GM18505 (cell line): ENCODE measurements around the gene CDSN.

Experiments
- ATAC-seq: cut with Tn5 transposase; IDR thresholded peaks from one replicate; pipeline ENCODE4 v1.9.1; 2021; ENCODE audit not compliant: unreplicated experiment
- POLR2A ChIP-seq: IDR thresholded peaks from 4 replicates; pipeline ENCODE4 v1.6.1; 2011; ENCODE audit warnings: borderline replicate concordance; ENCODE audit not compliant: insufficient read depth, insufficient read length; ENCODE audit errors: extremely low read depth

CDSN gene

DNA sequence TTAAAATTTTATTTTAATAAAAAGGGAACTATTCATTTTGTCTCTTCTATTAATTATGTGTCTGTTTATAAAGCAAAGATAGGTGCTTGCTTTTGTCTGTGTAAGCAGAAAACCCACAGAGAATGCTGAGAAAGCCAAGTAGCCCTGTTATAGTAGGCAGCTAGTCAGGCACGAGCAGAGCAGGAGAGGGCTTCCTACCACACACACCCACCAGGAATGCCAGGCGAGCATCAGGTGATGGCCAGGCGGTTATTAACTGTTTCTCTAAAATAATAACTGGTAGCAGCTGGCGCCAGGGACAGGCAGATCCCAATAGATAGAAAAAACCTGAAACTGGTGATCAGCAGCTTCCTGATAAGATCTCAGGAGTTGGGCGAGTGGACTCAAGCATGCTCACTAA lies 23.6 kb downstream of the CDSN start:
- no peak for ATAC-seq
- TF ChIP-seq POLR2A, result no peak

DNA sequence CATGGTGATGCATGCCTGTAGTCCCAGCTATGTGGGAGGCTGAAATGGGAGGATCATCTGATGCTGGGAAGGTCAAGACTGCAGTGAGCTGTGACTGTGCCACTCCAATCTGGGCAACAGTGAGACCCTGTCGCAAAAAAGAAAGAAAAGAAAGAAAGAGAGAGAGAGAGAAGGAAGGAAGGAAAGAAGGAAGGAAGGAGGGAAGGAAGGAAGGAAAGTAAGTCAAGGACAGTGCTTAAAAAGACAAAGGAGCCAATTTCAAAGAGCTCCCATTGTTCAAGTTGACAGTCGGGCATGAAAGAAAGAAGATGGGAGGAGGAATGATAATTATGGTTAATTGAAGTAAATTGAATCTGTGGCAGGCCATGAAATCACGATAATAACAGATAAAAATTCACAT lies 24.0 kb downstream of the CDSN start:
- TF ChIP-seq POLR2A, result no peak
- ATAC-seq, result no peak

DNA sequence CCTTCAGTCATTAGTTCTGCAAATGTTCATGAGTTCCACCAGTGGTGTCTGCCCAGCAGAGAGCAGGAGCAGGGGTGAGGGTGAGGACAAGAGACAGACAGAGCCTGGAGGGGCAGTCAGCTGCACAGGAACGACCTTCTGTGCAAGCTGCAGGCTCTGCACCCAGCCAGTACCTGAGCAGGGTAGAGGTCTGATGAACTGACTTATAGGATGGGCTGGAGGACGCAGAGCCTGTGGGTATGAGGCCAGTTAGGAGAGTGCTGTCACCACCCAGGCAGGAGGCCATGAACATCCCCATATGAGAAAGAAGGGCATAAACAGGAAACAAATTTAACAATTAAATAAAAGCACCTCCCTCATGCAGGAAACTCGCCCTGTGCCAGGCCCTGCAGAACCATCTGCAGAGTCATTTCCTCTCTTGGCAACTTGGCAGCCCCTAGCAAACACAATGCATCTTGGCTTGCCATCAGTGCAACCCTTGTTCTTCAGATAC lies 25.8 kb downstream of the CDSN start:
- ATAC-seq, result no peak
- no peak for TF ChIP-seq POLR2A

DNA sequence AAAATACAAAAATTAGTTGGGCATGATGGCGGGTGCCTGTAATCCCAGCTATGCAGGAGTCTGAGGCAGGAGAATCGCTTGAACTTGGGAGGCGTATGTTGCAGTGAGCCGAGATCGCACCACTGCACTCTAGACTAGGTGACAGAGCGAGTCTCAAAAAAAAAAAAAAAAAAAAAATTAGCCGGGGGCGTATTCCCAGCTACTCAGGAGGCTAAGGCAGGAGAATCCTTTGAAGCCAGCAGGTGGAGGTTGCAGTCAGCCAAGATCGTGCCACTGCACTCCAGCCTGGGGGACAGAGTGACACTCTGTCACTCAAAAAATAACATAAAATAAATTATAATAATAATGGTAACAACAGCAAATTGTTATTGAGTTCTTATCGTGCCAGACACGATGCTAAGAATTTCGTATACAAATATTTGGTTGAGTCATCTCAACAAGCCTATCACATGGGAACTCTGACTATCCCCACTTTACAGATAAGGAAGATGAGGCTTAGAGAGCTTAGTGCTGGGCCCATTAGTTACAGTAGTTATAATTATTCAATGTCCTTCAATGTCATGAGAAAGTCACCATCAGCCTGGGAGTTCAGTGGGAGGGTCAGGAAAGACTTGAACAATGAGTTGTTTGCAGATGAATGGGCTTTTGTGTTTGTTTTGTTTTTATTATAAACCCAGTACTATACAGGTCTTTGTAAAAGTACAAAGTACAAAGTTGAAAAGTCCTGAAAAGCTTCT lies 27.3 kb downstream of the CDSN start:
- no peak for ATAC-seq
- no peak for TF ChIP-seq POLR2A

DNA sequence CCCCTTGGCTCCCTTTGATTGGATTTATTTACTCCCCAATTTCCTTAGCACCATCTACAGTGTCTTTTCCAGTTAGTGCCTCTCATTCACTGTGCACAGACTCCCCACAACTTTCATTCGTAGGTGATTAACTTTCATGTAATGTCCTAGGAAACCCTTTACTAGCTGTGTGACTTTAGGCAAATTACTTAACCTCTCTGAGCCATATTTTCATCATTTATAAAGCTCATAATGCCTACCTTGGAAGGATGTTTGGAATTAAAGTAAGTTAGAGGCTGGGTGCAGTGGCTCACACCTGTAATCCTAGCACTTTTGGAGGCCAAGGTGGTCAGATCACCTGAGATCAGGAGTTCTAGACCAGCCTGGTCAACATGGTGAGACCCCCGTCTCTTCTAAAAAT lies 28.0 kb downstream of the CDSN start:
- no peak for ATAC-seq
- no peak for TF ChIP-seq POLR2A

DNA sequence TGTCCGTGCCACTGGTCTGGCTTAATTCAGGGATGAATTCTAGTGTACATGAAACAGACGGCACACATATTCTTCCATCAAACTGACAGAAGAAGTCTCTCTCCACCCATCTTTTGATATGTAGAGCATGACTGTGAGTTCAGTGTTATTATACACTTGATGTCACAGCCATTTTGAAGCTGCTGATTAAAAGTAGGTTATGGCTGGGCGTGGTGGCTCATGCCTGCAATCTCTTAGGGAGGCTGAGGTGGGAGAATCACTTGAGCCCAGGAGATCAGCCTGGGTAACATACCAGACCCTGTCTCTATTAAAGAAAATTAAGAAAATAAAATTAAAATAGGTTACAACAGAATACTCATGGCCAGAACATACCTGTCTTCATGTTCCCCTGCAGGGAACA lies 28.6 kb downstream of the CDSN start:
- no peak for TF ChIP-seq POLR2A
- ATAC-seq, result no peak

DNA sequence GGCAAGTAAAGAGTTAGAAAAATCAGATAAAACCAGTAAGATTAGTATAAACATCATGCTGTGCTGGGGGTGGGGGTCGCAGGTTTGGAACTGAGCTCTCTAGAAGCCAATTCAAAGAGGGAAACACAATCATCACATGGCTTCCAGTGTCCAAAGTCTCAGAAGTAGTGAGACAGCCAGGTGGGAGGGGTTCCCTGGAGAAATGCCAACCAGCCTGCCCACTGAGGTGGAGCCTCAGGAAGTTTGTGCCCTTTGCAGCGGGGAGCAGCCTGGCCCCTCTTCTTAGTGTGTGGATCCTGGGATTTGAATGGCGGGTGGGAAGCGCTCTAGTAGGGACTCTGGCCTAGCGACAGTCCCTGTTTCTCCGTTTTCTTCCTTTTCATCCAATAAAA lies 29.3 kb downstream of the CDSN start:
- ATAC-seq, result no peak

DNA sequence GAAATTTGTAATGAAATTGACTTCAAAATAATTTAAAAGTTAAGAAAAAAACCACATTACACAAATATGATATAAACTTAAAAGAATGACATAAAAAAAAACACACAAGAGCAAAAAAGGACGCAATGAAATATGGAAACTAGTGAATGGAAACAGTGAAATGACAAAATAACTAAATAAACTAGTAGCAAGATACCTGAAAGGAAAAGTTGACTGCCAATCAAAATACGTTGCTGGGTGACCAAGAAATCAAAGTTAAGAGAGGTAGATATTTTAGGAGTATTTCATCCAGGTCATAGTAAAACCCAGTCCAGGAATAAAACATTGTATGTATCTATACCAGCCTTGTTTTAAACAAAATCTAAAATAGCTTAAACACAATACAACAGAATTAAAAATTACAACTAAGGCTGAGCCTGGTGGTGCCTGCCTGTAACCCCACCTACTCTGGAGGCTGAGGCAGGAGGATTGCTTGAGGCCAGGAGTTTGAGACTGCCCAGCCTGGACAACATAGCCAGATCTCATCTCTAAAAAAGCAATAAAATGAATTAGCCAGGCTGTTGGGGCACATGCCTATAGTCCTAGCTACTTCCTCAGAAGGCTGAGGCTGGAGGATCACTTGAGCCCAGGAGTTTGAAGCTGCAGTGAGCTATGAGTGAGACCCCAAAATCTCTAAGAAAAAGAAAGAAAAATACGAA lies 29.8 kb downstream of the CDSN start:
- ATAC-seq, result no peak
- no peak for TF ChIP-seq POLR2A

More for the DNA sequence above, 29.3 kb downstream of the CDSN start:
- no peak for TF ChIP-seq POLR2A

DNA sequence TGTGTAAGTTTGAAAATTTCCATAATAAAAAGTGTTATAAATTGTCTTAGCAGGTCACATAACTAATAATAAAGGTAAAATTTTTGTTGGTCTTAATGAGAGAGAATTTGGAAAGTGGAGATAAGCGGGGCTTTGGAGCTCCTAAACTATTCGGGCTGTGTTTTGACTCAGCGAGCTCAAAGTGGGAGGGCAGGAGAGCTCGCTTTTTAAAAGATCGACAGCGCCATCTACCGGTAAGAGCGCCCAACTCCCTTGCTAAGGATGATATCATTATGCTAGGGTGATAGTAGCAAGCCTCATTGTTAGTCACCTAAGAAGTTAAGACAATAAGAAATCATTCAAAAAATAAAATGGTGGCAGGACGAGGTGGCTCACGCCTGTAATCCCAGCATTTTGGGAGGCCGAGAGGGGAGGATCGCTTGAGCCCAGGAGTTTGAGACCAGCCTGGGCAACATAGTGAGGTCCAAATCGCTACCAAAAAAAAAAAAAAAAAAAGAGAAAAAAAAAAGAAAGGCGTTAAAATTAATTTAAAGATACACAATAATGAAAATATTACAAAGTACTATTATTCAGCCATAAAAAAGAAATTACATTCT lies 32.7 kb downstream of the CDSN start:
- TF ChIP-seq POLR2A, result no peak
- ATAC-seq, result no peak

DNA sequence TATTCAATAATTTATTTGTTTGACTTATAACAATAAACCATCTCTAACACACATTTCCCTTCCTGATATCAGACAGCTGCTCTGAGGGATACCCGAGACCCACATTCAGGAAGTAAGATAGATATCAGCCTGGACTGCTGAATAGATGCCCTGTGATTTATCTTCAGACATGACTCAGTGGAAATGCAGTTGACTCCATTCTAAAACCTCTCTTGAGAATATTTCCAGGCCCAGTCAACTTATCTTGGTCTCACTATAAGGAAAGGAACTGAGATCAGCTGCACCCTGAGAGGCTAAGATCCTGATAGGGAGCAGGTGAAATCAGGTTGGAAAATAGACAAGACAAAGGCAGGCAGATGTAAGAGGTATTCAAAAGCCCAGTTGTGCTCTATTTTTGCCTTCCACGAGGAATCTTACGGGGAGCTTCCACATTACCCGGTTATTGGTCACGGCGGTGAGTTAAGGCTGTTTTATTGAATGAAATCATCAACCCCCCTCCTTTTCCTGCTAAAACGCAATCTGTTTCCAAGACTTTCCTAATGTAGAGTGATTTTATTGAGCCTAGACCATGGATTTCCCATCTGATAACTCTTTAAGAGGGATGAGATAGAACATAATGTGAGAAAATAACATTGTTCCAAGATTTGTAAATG lies 33.3 kb downstream of the CDSN start:
- no peak for TF ChIP-seq POLR2A
- ATAC-seq, result no peak

DNA sequence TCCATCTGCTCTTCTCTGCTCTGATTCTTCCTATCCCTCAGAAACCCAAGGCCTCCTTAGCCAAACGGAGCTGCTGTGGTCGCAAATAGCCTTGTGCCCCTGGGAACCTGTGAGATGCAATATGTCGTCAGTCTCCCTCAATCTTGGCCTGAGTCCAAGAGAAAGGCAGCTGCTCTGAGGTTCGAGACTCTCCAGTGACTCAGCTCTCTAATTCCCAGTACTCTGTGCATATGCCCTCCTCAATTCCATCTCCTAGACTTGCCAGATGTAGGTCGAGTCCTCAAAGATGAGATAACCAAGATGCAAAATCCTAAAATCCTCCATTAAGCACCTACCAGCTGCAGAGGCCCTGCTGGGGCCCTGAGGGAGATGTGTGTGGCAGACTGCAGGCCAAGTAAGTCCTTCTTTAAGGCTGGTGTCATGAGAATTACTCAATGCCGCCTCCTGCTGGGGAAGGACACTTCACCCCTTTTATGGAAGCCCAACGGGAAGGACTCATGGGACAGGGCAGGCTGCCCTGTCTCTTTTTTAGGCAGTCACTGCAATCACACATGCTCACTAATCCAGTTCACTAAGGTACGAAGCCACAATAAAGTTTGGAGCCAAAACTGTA lies 36.4 kb downstream of the CDSN start:
- ATAC-seq, result no peak
- no peak for TF ChIP-seq POLR2A

DNA sequence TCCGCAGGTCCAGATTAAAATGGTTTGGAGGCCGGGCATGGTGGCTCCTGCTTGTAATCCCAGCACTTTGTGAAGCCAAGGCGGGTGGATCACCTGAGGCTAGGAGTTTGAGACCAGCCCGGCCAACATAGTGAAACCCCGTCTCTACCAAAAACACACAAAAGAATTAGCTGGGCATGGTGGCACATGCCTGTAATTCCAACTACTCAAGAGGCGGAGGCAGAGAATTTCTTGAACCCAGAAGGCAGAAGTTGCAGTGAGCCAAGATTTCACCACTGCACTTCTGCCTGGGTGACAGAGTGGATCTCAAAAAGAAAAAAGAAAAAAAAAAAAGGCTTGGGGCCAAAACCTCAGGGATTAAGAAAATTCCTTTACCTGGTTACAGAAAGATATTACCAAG lies 38.4 kb downstream of the CDSN start:
- no peak for TF ChIP-seq POLR2A
- no peak for ATAC-seq

DNA sequence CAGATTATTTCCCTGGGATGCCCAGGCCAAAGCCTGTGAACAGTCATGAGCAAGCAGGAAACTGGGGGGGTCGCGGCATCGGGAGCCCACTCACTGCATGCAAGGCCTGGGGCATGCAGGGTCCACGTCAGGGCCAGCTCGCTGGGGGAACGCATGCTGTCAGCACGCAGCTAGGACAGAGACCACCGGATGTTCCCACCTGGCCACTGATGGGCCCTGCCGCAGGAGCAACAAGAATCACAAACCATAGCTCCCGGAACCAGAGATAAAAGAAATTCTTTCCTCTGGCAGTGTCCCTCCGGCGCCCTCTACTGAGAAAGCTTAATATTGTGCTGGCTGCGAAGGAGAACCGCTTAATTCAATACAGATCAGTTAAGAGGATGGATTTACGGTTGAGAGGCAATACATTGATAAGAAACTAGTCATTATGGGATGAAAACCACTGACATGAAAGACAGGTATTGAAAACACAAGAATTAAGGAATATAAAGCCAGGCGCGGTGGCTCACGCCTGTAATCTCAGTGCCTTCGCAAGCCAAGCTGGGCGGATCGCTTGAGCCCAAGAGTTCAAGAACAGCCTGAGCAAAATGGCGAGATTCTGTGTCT lies 40.5 kb downstream of the CDSN start:
- no peak for ATAC-seq
- TF ChIP-seq POLR2A, result no peak
